RWPE2 (cell line): ENCODE measurements around the gene POLDIP3.

Experiments
- ATAC-seq: fragments of 200-7000 bp; cut with Tn5 transposase; 3 replicates; pipeline ENCODE4 v1.9.1; 2021; ENCODE audit warnings: low read depth
- DNase-seq: peaks from one replicate; pipeline ENCODE4 v3.0.0-alpha.2; 2020; ENCODE audit warnings: low spot score
- H3K27ac ChIP-seq: fragments of 450-650 bp; 2 replicates; pipeline ENCODE4 v1.5.1; 2017; ENCODE audit warnings: mild to moderate bottlenecking; ENCODE audit not compliant: poor library complexity, severe bottlenecking
- H3K27me3 ChIP-seq: fragments of 250-450 bp; sonication (Bioruptor Pico); 2 replicates; pipeline ENCODE4 v1.5.1; 2021; ENCODE audit warnings: mild to moderate bottlenecking, moderate library complexity; ENCODE audit not compliant: insufficient read depth, poor library complexity, severe bottlenecking
- H3K36me3 ChIP-seq: fragments of 250-450 bp; sonication (Bioruptor Pico); 2 replicates; pipeline ENCODE4 v1.5.1; 2020; ENCODE audit warnings: low read depth, mild to moderate bottlenecking, moderate library complexity
- H3K4me1 ChIP-seq: fragments of 250-450 bp; sonication (Bioruptor Pico); 2 replicates; pipeline ENCODE4 v1.5.1; 2021; ENCODE audit warnings: mild to moderate bottlenecking, moderate library complexity; ENCODE audit not compliant: insufficient read depth, poor library complexity, severe bottlenecking
- H3K4me3 ChIP-seq: fragments of 250-450 bp; sonication (Bioruptor Pico); 2 replicates; pipeline ENCODE4 v1.5.1; 2021; ENCODE audit warnings: mild to moderate bottlenecking, moderate library complexity; ENCODE audit not compliant: severe bottlenecking
- H3K9me3 ChIP-seq: fragments of 250-450 bp; sonication (Bioruptor Pico); 2 replicates; pipeline ENCODE4 v1.5.1; 2021; ENCODE audit warnings: mild to moderate bottlenecking, moderate library complexity; ENCODE audit not compliant: severe bottlenecking
- CTCF ChIP-seq: fragments of 450-650 bp; IDR thresholded peaks from one replicate; pipeline ENCODE4 v1.5.1; 2017; ENCODE audit warnings: mild to moderate bottlenecking, moderate library complexity; ENCODE audit not compliant: poor library complexity, severe bottlenecking

Gene POLDIP3

GRCh38 chr22:42626951-42627625, 12.4 kb upstream of the POLDIP3 start:
- DNase-seq: no peak
- Histone ChIP-seq H3K4me3 (no peak overlapping the region), H3K27me3 (no peaks in the 10 kb centered on the region), H3K36me3 (peaks cover 74% of the 10 kb centered on the region), H3K27ac (no peak overlapping the region), H3K9me3 (no peaks in the 10 kb centered on the region), H3K4me1 (peaks cover 11% of the 10 kb centered on the region)
- no peak for TF ChIP-seq CTCF
- ATAC-seq: no peak

GRCh38 chr22:42626431-42626830, 11.7 kb upstream of the POLDIP3 start:
- no peak for ATAC-seq
- TF ChIP-seq CTCF: no peak
- peaks cover 10% of the 10 kb centered on the region for H3K4me1 ChIP-seq
- peaks cover 70% of the 10 kb centered on the region for H3K36me3 ChIP-seq
- H3K27me3 ChIP-seq: no peaks in the 10 kb centered on the region
- no peak for DNase-seq
- no peak overlapping the region for H3K27ac ChIP-seq
- no peak overlapping the region for H3K4me3 ChIP-seq
- no peaks in the 10 kb centered on the region for H3K9me3 ChIP-seq

GRCh38 chr22:42625416-42625815, 10.7 kb upstream of the POLDIP3 start:
- ATAC-seq (no peak), DNase-seq (no peak)
- no peak overlapping the region for H3K27ac ChIP-seq
- H3K4me1 ChIP-seq: peaks cover 13% of the 10 kb centered on the region
- H3K36me3 ChIP-seq: peaks cover 65% of the 10 kb centered on the region
- H3K27me3 ChIP-seq: no peaks in the 10 kb centered on the region
- no peak for TF ChIP-seq CTCF
- no peaks in the 10 kb centered on the region for H3K9me3 ChIP-seq
- no peak overlapping the region for H3K4me3 ChIP-seq

- DNase-seq (no peak), ATAC-seq (no peak)
- H3K36me3 ChIP-seq: peaks cover 63% of the 10 kb centered on the region
- H3K4me1 ChIP-seq: peaks cover 13% of the 10 kb centered on the region
- no peak overlapping the region for H3K4me3 ChIP-seq
- TF ChIP-seq CTCF: no peak
- H3K27me3 ChIP-seq: no peaks in the 10 kb centered on the region
- no peak overlapping the region for H3K27ac ChIP-seq
- no peaks in the 10 kb centered on the region for H3K9me3 ChIP-seq
Observed at GRCh38 chr22:42624551-42625106, 9.9 kb upstream of the POLDIP3 start.
